Right atrium auricular region (tissue), 2 donors: ENCODE measurements around the gene CHST10. TPM values are rescaled to one million over a fixed set of nuclear protein-coding genes. Genes with fewer than 3 reads are reported as not detected.
"Not testable (repeated sequence)": the region's sequence is repeated elsewhere in the genome, so short reads cannot be mapped to it uniquely, and the experiment has no call there.

ENCODE experiments used
- DNase-seq: peaks from one replicate; pipeline ENCODE4 v3.0.0-alpha.2; 2019; ENCODE audit warnings: low spot score
- H3K27ac ChIP-seq, 2 donors: fragments of 200-600 bp; sonication (generic); 1 replicate in 1 of 2; 2 replicates in 1 of 2; pipeline ENCODE4 v1.5.1; 2016 to 2019
- H3K27me3 ChIP-seq, 2 donors: fragments of 200-600 bp; sonication (generic); one replicate each; pipeline versions ENCODE4 v1.5.1 to v1.6.0; 2017 to 2019
- H3K36me3 ChIP-seq: fragments of 200-600 bp; sonication (generic); one replicate; pipeline ENCODE4 v1.5.1; 2016
- H3K4me1 ChIP-seq, 2 donors: fragments of 200-600 bp; sonication (generic); one replicate each; pipeline versions ENCODE4 v1.5.1 to v1.6.0; 2017 to 2019
- H3K4me3 ChIP-seq, 2 donors: fragments of 200-600 bp; sonication (generic); 1 replicate in 1 of 2; 2 replicates in 1 of 2; pipeline ENCODE4 v1.5.1; 2017 to 2019; ENCODE audit warnings: mild to moderate bottlenecking in 1 of 2, moderate library complexity in 1 of 2
- H3K9me3 ChIP-seq, 2 donors: fragments of 200-600 bp; sonication (generic); one replicate each; pipeline ENCODE4 v1.5.1; 2019
- total RNA-seq, 2 donors: library from RNA; depleted of rRNA; stranded (reverse); fragments of >200 nt; gene quantifications; one replicate each; pipeline ENCODE4 v1.1.0, GENCODE V29; 2016
- TF ChIP-seq, protein P1 (sequence below), 2 donors: fragments of 200-600 bp; sonication (generic); IDR thresholded peaks; one replicate each; pipeline ENCODE4 v1.5.1; 2019; ENCODE audit warnings: antibody characterized with exemption in 2 of 2

Gene CHST10
- total RNA-seq, 2 donors from 2014 or later = 12.5 to 16.4 TPM

DNA sequence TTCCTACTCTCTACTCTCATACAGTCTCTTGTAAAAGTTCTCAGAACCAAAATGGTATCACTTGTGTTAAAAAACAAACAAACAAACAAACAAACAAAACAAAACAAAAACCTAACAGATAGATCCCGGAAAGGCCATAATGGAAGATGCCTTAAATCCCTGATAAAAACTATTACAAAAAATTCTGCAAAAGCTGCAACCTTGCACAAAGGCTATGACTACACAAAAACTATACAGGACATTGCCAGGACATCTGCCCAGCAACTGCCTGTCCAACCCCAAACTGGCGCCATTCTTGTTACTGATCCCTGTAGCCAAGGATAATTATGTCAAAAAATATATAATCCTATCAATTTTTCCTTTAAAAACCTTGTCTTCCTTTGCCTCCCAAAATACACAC is 58.9 kb downstream of the CHST10 start:
- TF ChIP-seq, protein P1, sequence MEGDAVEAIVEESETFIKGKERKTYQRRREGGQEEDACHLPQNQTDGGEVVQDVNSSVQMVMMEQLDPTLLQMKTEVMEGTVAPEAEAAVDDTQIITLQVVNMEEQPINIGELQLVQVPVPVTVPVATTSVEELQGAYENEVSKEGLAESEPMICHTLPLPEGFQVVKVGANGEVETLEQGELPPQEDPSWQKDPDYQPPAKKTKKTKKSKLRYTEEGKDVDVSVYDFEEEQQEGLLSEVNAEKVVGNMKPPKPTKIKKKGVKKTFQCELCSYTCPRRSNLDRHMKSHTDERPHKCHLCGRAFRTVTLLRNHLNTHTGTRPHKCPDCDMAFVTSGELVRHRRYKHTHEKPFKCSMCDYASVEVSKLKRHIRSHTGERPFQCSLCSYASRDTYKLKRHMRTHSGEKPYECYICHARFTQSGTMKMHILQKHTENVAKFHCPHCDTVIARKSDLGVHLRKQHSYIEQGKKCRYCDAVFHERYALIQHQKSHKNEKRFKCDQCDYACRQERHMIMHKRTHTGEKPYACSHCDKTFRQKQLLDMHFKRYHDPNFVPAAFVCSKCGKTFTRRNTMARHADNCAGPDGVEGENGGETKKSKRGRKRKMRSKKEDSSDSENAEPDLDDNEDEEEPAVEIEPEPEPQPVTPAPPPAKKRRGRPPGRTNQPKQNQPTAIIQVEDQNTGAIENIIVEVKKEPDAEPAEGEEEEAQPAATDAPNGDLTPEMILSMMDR (IDR thresholded peaks at IDR 0.05) = no peak
- H3K27ac ChIP-seq = no peak overlapping the region

DNA sequence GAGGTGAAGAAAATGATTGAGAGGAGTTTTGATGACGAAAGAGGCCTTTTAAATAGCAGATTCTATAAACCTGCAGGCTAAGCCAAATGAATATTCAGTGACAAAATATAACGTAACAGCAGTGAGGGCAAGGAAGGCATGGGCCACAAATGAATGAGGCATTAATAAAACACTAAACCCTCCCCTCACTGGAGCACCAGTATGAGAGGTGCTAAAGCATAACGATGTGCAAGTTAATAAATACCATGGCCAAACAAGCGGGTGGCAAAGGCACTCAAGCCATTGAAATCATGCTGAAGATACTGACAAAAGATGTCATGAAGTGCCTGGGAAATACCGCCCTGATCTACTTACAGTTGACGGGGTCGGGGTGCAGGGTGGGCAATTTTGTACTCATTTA is 64.9 kb downstream of the CHST10 start:
- Histone ChIP-seq H3K27me3 (no peaks in the 10 kb centered on the region), H3K4me1 (no peaks in the 10 kb centered on the region), H3K27ac (no peak overlapping the region), H3K4me3 (no peak overlapping the region), H3K9me3 (no peaks in the 10 kb centered on the region), H3K36me3 (no peaks in the 10 kb centered on the region)
- TF ChIP-seq, protein P1 (IDR thresholded peaks at IDR 0.05) = no peak
- no peak for DNase-seq

More for the DNA sequence above, 58.9 kb downstream of the CHST10 start:
- Histone ChIP-seq H3K36me3 (no peaks in the 10 kb centered on the region), H3K9me3 (peaks cover 0 to 10% of the 10 kb centered on the region in 2 donors), H3K4me1 (no peaks in the 10 kb centered on the region), H3K4me3 (no peak overlapping the region), H3K27me3 (no peaks in the 10 kb centered on the region)
- DNase-seq = no peak

DNA sequence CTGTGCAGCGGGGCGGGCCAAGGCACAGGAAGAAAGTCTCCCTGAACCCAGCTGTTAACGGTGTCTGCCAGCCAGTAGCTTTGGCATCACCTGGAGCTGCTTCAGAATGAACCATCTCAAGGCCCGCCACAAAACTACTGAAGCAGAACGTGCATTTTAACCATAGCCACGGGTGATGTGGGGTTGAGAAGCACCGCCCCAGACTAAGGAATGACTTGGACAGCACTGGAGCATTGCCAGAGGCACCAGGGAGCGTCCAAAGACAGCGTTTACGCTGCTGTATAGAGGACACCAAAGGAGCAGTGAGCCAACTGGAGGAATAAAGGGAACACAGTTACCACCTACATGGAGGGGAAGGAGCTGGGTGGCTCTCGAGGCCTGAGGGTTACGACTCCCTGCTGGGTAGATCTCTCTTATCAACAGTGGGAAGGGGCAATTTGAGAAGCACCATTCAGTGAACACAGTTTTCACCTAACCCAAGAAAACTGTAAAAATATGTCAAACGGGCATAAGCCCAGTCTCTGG is 66.7 kb downstream of the CHST10 start:
- no peaks in the 10 kb centered on the region for H3K36me3 ChIP-seq
- no peak overlapping the region for H3K4me3 ChIP-seq
- no peaks in the 10 kb centered on the region for H3K4me1 ChIP-seq
- H3K9me3 ChIP-seq = no peaks in the 10 kb centered on the region
- TF ChIP-seq, protein P1 (IDR thresholded peaks at IDR 0.05) = no peak
- no peak for DNase-seq
- H3K27me3 ChIP-seq = no peaks in the 10 kb centered on the region
- no peak overlapping the region for H3K27ac ChIP-seq

DNA sequence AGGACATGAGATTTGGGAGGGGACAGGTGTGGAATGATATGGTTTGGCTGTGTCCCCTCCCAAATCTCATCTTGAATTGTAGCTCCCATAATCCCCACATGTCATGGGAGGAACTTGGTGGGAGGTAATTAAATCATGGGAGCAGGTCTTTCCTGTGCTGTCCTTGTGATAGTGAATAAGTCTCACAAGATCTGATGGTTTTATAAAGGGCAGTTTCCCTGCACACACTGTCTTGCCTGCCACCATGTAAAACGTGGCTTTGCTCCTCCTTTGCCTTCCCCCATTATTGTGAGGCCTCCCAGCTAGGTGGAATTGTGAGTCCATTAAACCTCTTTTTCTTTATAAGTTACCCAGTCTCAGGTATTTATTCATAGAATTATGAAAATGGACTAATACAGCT is 72.3 kb downstream of the CHST10 start:
- not testable (repeated sequence) for H3K4me1 ChIP-seq, H3K9me3 ChIP-seq, H3K4me3 ChIP-seq, H3K36me3 ChIP-seq, H3K27me3 ChIP-seq, DNase-seq, H3K27ac ChIP-seq

DNA sequence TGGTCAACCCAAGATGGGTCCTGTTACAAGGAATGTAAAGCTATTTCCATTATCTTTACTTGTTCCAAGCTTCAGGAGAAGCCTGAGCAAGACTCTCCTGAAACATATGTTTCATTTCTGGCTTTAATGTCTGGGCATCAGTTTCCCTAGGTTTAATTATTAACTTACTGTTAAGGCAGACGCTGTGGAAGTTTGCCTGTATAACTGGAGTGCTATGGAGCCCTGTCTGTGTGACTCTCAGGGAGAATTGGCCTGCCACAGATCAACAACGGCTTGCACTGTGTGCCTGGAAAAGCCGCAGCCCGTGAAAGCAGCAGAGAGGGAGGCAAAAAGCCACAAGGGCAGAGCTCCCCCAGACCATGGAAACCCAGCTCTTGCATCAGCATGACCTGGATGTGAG is 73.0 kb downstream of the CHST10 start:
- no peak for DNase-seq
- Histone ChIP-seq H3K36me3 (no peaks in the 10 kb centered on the region), H3K9me3 (no peaks in the 10 kb centered on the region), H3K4me3 (no peak overlapping the region), H3K4me1 (no peaks in the 10 kb centered on the region), H3K27me3 (no peaks in the 10 kb centered on the region), H3K27ac (no peak overlapping the region)
- TF ChIP-seq, protein P1 (IDR thresholded peaks at IDR 0.05) = no peak

DNA sequence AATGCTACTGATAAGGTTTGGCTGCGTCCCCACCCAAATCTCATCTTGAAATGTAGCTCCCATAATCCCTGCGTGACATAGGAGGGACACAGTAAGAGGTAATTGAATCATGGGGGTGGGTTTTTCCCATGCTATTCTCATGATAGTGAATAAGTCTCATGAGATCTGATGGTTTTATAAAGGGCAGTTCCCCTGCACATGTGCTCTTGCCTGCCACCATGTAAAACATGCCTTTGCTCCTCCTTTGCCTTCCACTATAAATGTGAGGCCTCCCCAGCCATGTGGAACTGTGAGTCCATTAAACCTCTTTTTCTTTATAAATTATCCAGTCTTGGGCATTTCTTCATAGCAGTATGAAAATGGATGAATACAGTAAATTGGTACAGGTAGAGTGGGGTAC is 75.0 kb downstream of the CHST10 start:
- not testable (repeated sequence) for H3K9me3 ChIP-seq, H3K4me3 ChIP-seq, H3K27ac ChIP-seq, DNase-seq, H3K27me3 ChIP-seq, H3K4me1 ChIP-seq, H3K36me3 ChIP-seq

Other genes starting within 250 kb of the CHST10 start
- gene LONRF2, start 95.2 kb downstream of the CHST10 start, total RNA-seq = 10 to 100 TPM; 11.3 to 18.9 TPM
- not detected for gene NMS, start 52.8 kb upstream of the CHST10 start, total RNA-seq
- gene PDCL3, start 145.3 kb upstream of the CHST10 start, total RNA-seq = 10 to 100 TPM; 13.6 to 18.8 TPM